HAP-1 (cell line): Measurements from ENCODE around the gene OVAAL.

Experiments
- DNase-seq, 2 experiments: peaks; one replicate each; pipeline ENCODE4 v3.0.0-alpha.2; 2016 to 2020; ENCODE audit warnings: low spot score in 2 of 2
- H3K27me3 ChIP-seq: fragments of 250-450 bp; sonication (Bioruptor Pico); 2 replicates; pipeline ENCODE4 v1.5.1; 2020; ENCODE audit warnings: low read depth, mild to moderate bottlenecking, moderate library complexity
- H3K36me3 ChIP-seq: fragments of 250-450 bp; sonication (Bioruptor Pico); replicated peaks from 2 replicates; pipeline ENCODE4 v1.5.1; 2020; ENCODE audit warnings: mild to moderate bottlenecking
- H3K4me1 ChIP-seq: fragments of 250-450 bp; sonication (Bioruptor Pico); 2 replicates; pipeline ENCODE4 v1.5.1; 2020; ENCODE audit warnings: mild to moderate bottlenecking
- H3K4me3 ChIP-seq: fragments of 250-450 bp; sonication (Bioruptor Pico); 2 replicates; pipeline ENCODE4 v1.5.1; 2020; ENCODE audit warnings: mild to moderate bottlenecking, moderate library complexity
- H3K9me3 ChIP-seq: fragments of 250-450 bp; sonication (Bioruptor Pico); 2 replicates; pipeline ENCODE4 v1.5.1; 2020; ENCODE audit warnings: mild to moderate bottlenecking, moderate library complexity
- in situ Hi-C: fragments of 300-500 bp; cut with MboI; formaldehyde crosslinking; loops from 3 replicates; pipeline ENCODE4 v1.14.3; 2020; ENCODE audit warnings: low sequenced_read_pairs, inconsistent platforms, mixed read lengths

Gene OVAAL

GRCh38 chr1:180566495-180566894 lies 7.7 kb downstream of the OVAAL start:
- Histone ChIP-seq H3K4me3 (no peak overlapping the region), H3K4me1 (no peaks in the 10 kb centered on the region), H3K36me3 (no peaks in the 10 kb centered on the region), H3K27me3 (peaks cover 4% of the 10 kb centered on the region; the same call in 1 of the 2 replicates), H3K9me3 (no peaks in the 10 kb centered on the region)
- no peak for DNase-seq
- in situ Hi-C loops, result no loop called here

- Histone ChIP-seq H3K27me3 (peaks cover 4% of the 10 kb centered on the region; the same call in 1 of the 2 replicates), H3K4me1 (no peaks in the 10 kb centered on the region), H3K9me3 (no peaks in the 10 kb centered on the region), H3K4me3 (no peak overlapping the region), H3K36me3 (no peaks in the 10 kb centered on the region)
- in situ Hi-C loops, result no loop called here
- no peak for DNase-seq
Observed at GRCh38 chr1:180567654-180568053, 8.9 kb downstream of the OVAAL start.

GRCh38 chr1:180568184-180568583 lies 9.4 kb downstream of the OVAAL start:
- Histone ChIP-seq H3K4me3 (no peak overlapping the region), H3K4me1 (no peaks in the 10 kb centered on the region), H3K36me3 (no peaks in the 10 kb centered on the region), H3K9me3 (no peaks in the 10 kb centered on the region), H3K27me3 (peaks cover 4% of the 10 kb centered on the region; the same call in 1 of the 2 replicates)
- in situ Hi-C loops, result no loop called here
- DNase-seq, result no peak

GRCh38 chr1:180571060-180571831 lies 12.5 kb downstream of the OVAAL start:
- H3K4me1 ChIP-seq, result peaks cover 7% of the 10 kb centered on the region; the same call in 1 of the 2 replicates
- DNase-seq, result no peak
- H3K4me3 ChIP-seq, result no peak overlapping the region
- in situ Hi-C loops, result no loop called here
- peaks cover 4% of the 10 kb centered on the region; the same call in 1 of the 2 replicates for H3K27me3 ChIP-seq
- H3K9me3 ChIP-seq, result no peaks in the 10 kb centered on the region
- H3K36me3 ChIP-seq, result no peaks in the 10 kb centered on the region

DNA sequence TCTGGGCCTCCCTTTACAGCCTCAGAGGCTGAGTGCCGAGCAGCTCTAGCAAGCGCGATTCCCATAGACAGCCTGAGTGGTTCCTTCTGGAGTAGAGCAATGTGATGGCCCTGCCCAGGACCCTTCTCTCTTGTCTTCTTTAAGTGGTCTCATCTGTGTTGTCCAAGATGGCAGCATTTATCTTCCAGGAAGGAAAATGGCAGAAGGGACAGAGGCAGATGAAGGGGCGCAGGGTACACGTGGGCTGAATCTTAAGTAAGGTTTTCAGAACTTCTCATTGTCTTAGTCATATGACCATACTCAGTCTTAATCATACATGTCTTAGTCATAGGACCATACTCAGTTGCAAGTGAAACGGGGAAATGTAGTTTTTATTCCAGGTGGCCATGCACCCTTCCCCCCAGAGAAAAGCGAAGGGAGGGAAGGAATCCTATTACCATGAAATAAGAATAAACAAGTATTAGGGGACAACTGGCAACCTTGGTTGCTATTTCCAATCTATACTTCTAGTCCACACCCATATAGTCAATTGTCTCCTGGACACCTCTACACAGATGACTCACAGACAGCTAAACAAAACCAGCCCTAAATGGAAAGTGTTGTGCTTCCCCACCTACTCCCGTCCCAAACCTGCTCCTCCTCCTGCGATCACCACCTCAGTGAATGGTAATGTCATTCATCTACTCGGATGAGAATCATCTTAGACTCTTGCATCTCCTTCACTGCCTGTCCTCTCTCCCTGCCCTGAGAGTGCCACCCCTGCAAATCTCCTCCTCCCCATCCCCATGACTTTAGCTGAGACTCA lies 13.3 kb downstream of the OVAAL start:
- no peak overlapping the region for H3K4me3 ChIP-seq
- H3K36me3 ChIP-seq, result no peaks in the 10 kb centered on the region
- in situ Hi-C loops, result no loop called here
- peaks cover 4% of the 10 kb centered on the region; the same call in 1 of the 2 replicates for H3K27me3 ChIP-seq
- H3K4me1 ChIP-seq, result peaks cover 7% of the 10 kb centered on the region; the same call in 1 of the 2 replicates
- DNase-seq, result no peak
- no peaks in the 10 kb centered on the region for H3K9me3 ChIP-seq

- H3K9me3 ChIP-seq, result no peaks in the 10 kb centered on the region
- no peak overlapping the region for H3K4me3 ChIP-seq
- H3K36me3 ChIP-seq, result no peaks in the 10 kb centered on the region
- in situ Hi-C loops, result no loop called here
- peaks cover 7% of the 10 kb centered on the region; the same call in 1 of the 2 replicates for H3K4me1 ChIP-seq
- H3K27me3 ChIP-seq, result peaks cover 4% of the 10 kb centered on the region; the same call in 1 of the 2 replicates
- DNase-seq, result no peak
Observed at GRCh38 chr1:180572760-180573159, 14.0 kb downstream of the OVAAL start.

- Histone ChIP-seq H3K27me3 (no peaks in the 10 kb centered on the region), H3K36me3 (no peaks in the 10 kb centered on the region), H3K9me3 (no peaks in the 10 kb centered on the region), H3K4me1 (peaks cover 7% of the 10 kb centered on the region; the same call in 1 of the 2 replicates), H3K4me3 (no peak overlapping the region)
- in situ Hi-C loops, result no loop called here
- no peak for DNase-seq
Observed at GRCh38 chr1:180574031-180574713, 15.4 kb downstream of the OVAAL start.

DNA sequence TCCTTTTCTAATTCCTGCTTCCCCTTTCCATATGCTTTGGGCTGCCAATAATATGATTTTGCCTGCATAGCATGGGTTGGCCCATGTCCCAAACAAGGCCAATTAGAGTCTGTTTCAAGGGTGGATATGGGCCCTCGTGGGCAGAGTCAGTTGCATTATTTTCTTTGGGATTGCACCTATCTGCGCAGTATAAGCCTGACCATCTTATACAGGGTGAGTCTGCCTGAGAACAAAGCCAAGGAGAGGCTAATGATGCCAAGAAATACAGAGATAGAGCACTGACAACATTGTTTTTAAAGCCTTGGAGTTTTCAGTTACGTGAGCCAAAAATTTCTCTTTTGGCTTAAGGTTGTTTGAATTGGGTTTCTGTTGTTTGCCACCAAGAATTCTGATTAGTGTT lies 18.6 kb downstream of the OVAAL start:
- DNase-seq, result no peak
- in situ Hi-C loops, result no loop called here
- no peaks in the 10 kb centered on the region for H3K27me3 ChIP-seq
- H3K4me3 ChIP-seq, result no peak overlapping the region
- no peaks in the 10 kb centered on the region for H3K9me3 ChIP-seq
- no peaks in the 10 kb centered on the region for H3K36me3 ChIP-seq
- peaks cover 7% of the 10 kb centered on the region; the same call in 1 of the 2 replicates for H3K4me1 ChIP-seq

- no peak for DNase-seq
- H3K4me1 ChIP-seq, result no peaks in the 10 kb centered on the region
- no peaks in the 10 kb centered on the region for H3K36me3 ChIP-seq
- H3K27me3 ChIP-seq, result no peaks in the 10 kb centered on the region
- in situ Hi-C loops, result no loop called here
- H3K4me3 ChIP-seq, result no peak overlapping the region
- H3K9me3 ChIP-seq, result no peaks in the 10 kb centered on the region
Observed at GRCh38 chr1:180579961-180580611, 21.3 kb downstream of the OVAAL start.

DNA sequence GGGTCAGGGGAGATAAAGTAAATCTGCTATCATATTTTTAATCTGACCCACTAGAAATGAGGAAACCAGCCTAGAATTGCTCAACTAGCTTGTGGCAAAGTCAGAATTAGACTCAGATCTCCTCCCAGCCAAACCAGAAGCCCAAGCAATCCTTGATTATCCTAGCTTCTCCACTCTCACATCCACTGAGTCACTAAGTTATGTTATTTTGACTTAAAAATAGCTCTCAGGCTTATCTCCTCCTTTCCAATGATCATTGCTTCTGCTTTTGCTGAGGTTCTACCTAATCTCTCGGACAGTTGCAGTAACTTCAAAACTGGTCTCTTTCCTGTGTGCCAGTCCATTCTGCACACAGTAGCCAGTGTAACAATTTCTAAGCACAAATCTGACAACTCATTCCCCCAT lies 22.9 kb downstream of the OVAAL start:
- no peaks in the 10 kb centered on the region for H3K9me3 ChIP-seq
- no peaks in the 10 kb centered on the region for H3K4me1 ChIP-seq
- H3K27me3 ChIP-seq, result no peaks in the 10 kb centered on the region
- H3K36me3 ChIP-seq, result no peaks in the 10 kb centered on the region
- no peak overlapping the region for H3K4me3 ChIP-seq
- in situ Hi-C loops, result no loop called here
- DNase-seq, result no peak

GRCh38 chr1:180584869-180585268 lies 26.1 kb downstream of the OVAAL start:
- DNase-seq, result no peak
- Histone ChIP-seq H3K4me3 (no peak overlapping the region), H3K9me3 (no peaks in the 10 kb centered on the region; the same call in 1 of the 2 replicates), H3K4me1 (no peaks in the 10 kb centered on the region), H3K27me3 (no peaks in the 10 kb centered on the region), H3K36me3 (no peaks in the 10 kb centered on the region)
- in situ Hi-C loops, result no loop called here

- Histone ChIP-seq H3K36me3 (no peaks in the 10 kb centered on the region), H3K4me1 (no peaks in the 10 kb centered on the region), H3K9me3 (no peaks in the 10 kb centered on the region; the same call in 1 of the 2 replicates), H3K4me3 (no peak overlapping the region), H3K27me3 (no peaks in the 10 kb centered on the region)
- in situ Hi-C loops, result no loop called here
- no peak for DNase-seq
Observed at GRCh38 chr1:180585994-180586359, 27.2 kb downstream of the OVAAL start.

GRCh38 chr1:180586671-180587155 lies 27.9 kb downstream of the OVAAL start:
- H3K9me3 ChIP-seq, result no peaks in the 10 kb centered on the region; the same call in 1 of the 2 replicates
- no peaks in the 10 kb centered on the region for H3K4me1 ChIP-seq
- in situ Hi-C loops, result no loop called here
- H3K4me3 ChIP-seq, result no peak overlapping the region
- no peak for DNase-seq
- H3K36me3 ChIP-seq, result no peaks in the 10 kb centered on the region
- H3K27me3 ChIP-seq, result no peaks in the 10 kb centered on the region
